ENCODE measurements around the gene COMMD10. TPM values are rescaled to one million over a fixed set of nuclear protein-coding genes. Genes with fewer than 3 reads are reported as not detected.
A peak's percentile ranks its signal among the peaks of the same experiment; 100 is the strongest.

COMMD10 gene
- total RNA-seq, 3 donors from 2014 or later: 37.6 to 57.8 (median 54.1) TPM

GRCh38 chr5:116130976-116131375 lies 46.2 kb downstream of the COMMD10 start:
- H3K9me3 ChIP-seq: no peaks in the 10 kb centered on the region
- no peak for DNase-seq (ENCODE audit: low spot score in 2 of 2)

GRCh38 chr5:116133281-116133680 lies 48.5 kb downstream of the COMMD10 start:
- Histone ChIP-seq H3K9me3 (no peaks in the 10 kb centered on the region), H3K27me3 (no peaks in the 10 kb centered on the region), H3K4me1 (no peaks in the 10 kb centered on the region), H3K36me3 (no peaks in the 10 kb centered on the region), H3K27ac (no peak overlapping the region), H3K4me3 (no peak overlapping the region)
- TF ChIP-seq POLR2AphosphoS5 (IDR thresholded peaks at IDR 0.05) (no peak), POLR2A (IDR thresholded peaks at IDR 0.05) (no peak)
- TF ChIP-seq, protein P1, sequence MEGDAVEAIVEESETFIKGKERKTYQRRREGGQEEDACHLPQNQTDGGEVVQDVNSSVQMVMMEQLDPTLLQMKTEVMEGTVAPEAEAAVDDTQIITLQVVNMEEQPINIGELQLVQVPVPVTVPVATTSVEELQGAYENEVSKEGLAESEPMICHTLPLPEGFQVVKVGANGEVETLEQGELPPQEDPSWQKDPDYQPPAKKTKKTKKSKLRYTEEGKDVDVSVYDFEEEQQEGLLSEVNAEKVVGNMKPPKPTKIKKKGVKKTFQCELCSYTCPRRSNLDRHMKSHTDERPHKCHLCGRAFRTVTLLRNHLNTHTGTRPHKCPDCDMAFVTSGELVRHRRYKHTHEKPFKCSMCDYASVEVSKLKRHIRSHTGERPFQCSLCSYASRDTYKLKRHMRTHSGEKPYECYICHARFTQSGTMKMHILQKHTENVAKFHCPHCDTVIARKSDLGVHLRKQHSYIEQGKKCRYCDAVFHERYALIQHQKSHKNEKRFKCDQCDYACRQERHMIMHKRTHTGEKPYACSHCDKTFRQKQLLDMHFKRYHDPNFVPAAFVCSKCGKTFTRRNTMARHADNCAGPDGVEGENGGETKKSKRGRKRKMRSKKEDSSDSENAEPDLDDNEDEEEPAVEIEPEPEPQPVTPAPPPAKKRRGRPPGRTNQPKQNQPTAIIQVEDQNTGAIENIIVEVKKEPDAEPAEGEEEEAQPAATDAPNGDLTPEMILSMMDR (IDR thresholded peaks at IDR 0.05): no peak
- intact Hi-C loops (cut with DNase I; ENCODE audit: low total_unique reads): no loop called here
- DNase-seq (ENCODE audit: low spot score in 2 of 2): no peak

More at GRCh38 chr5:116130976-116131375, 46.2 kb downstream of the COMMD10 start:
- Histone ChIP-seq H3K27me3 (no peaks in the 10 kb centered on the region), H3K4me3 (no peak overlapping the region), H3K4me1 (no peaks in the 10 kb centered on the region), H3K27ac (no peak overlapping the region), H3K36me3 (no peaks in the 10 kb centered on the region)
- TF ChIP-seq POLR2A (IDR thresholded peaks at IDR 0.05) (no peak), POLR2AphosphoS5 (IDR thresholded peaks at IDR 0.05) (no peak)
- TF ChIP-seq, protein P1 (IDR thresholded peaks at IDR 0.05): no peak
- intact Hi-C loops (cut with DNase I; ENCODE audit: low total_unique reads): no loop called here

- Histone ChIP-seq H3K27me3 (no peaks in the 10 kb centered on the region), H3K4me3 (no peak overlapping the region), H3K36me3 (no peaks in the 10 kb centered on the region), H3K9me3 (no peaks in the 10 kb centered on the region), H3K27ac (no peak overlapping the region), H3K4me1 (no peaks in the 10 kb centered on the region)
- TF ChIP-seq POLR2A (IDR thresholded peaks at IDR 0.05): no peak
- TF ChIP-seq, protein P1 (IDR thresholded peaks at IDR 0.05): no peak
- TF ChIP-seq POLR2AphosphoS5 (IDR thresholded peaks at IDR 0.05): no peak
- intact Hi-C loops (cut with DNase I; ENCODE audit: low total_unique reads): no loop called here
- no peak for DNase-seq (ENCODE audit: low spot score in 2 of 2)
Observed at GRCh38 chr5:116135344-116135743, 50.5 kb downstream of the COMMD10 start.

DNA sequence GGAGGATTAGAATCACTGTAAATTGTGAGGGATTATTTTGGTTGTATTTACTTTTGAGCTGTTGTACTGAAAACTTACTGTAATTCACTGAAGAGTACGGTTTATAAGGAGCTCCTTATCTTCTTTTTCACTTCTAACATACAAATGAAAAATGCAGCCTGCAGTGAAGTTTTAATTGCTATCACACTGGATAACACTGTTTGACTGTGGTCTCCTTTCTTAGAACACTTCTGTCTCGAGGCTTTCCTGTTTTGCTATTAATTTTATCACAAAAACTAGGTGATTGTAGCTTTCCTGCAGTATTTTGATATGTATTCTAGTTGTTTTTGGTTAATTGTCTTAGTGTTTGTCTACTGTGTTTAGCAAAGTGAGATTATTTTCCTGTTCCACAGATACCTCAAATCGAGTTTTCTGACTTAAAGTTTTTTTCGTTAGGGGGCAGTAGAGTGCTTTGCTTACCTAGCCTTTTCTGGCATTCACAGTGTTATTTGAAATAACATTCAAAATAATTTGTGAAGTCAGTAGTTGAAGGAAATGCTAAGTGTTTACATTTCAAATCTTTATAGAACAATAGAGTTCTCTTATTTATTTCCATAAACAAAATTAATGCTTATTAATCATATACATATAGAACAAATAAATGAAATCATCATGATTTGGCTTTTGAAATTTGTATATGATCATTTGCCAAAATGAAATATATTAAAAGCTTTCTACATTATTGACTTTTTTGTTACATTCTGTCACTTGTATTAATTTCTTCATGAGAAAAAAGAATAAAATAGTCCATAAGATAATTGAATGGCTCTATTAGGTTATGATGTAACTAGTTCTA lies 52.9 kb downstream of the COMMD10 start:
- H3K4me3 ChIP-seq: no peak overlapping the region
- intact Hi-C loops (cut with DNase I; ENCODE audit: low total_unique reads): no loop called here
- H3K36me3 ChIP-seq: no peaks in the 10 kb centered on the region
- no peaks in the 10 kb centered on the region for H3K9me3 ChIP-seq
- DNase-seq (ENCODE audit: low spot score in 2 of 2): no peak
- TF ChIP-seq POLR2A (IDR thresholded peaks at IDR 0.05): no peak
- TF ChIP-seq, protein P1 (IDR thresholded peaks at IDR 0.05): peak in 2 of 3 donors; percentile 53 to 75
- TF ChIP-seq POLR2AphosphoS5 (IDR thresholded peaks at IDR 0.05): no peak
- no peaks in the 10 kb centered on the region for H3K27me3 ChIP-seq
- no peak overlapping the region for H3K27ac ChIP-seq
- no peaks in the 10 kb centered on the region for H3K4me1 ChIP-seq

DNA sequence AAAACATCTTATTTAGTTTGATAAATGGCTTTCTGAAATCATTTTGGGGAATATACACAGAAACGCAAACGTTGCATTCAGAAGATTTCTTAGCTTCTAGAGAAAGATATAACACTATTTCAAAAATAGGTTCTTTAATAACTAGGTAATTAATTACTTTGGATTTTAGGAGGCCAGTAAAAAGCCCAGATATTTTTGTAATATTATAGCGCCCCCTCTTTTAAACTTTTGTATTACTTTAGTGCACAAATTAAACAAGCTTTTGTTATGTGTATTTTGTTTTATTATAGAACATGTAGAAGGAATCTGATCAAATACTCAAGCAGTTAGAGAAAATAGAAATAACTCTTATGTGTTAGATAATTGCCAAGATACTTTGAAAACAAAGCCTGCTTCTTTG lies 57.7 kb downstream of the COMMD10 start:
- TF ChIP-seq, protein P1 (IDR thresholded peaks at IDR 0.05): no peak
- TF ChIP-seq POLR2A (IDR thresholded peaks at IDR 0.05) (no peak), POLR2AphosphoS5 (IDR thresholded peaks at IDR 0.05) (no peak)
- H3K4me3 ChIP-seq: no peak overlapping the region
- intact Hi-C loops (cut with DNase I; ENCODE audit: low total_unique reads): no loop called here
- H3K27me3 ChIP-seq: no peaks in the 10 kb centered on the region
- H3K36me3 ChIP-seq: no peaks in the 10 kb centered on the region
- H3K4me1 ChIP-seq: no peaks in the 10 kb centered on the region
- H3K27ac ChIP-seq: no peak overlapping the region
- DNase-seq (ENCODE audit: low spot score in 2 of 2): no peak
- no peaks in the 10 kb centered on the region for H3K9me3 ChIP-seq
